Left colon (tissue), 2 donors: Measurements from ENCODE around the gene AUTS2. TPM values are rescaled to one million over a fixed set of nuclear protein-coding genes. Genes with fewer than 3 reads are reported as not detected.

Experiments used
- ATAC-seq: fragments of 200-7000 bp; cut with Tn5 transposase; one replicate; pipeline ENCODE4 v1.9.1; 2020; ENCODE audit warnings: mild to moderate bottlenecking, moderate library complexity
- DNase-seq, 2 donors: peaks; one replicate each; pipeline ENCODE4 v3.0.0-alpha.2; 2020
- intact Hi-C, 2 donors: fragments of 100-400 bp; cut with DNase I in 1 of 2; cut with micrococcal nuclease in 1 of 2; formaldehyde crosslinking; loops; one replicate each; pipeline versions ENCODE4 v1.11.2 to v1.14.0; 2022; cut with DNase I, micrococcal nuclease
- total RNA-seq, 2 donors: library from RNA; stranded (reverse); fragmentation: NEBNext Ultra II Directional; extraction: Animal tissue kit (Norgen Biotek cat#: 25700); gene quantifications; one replicate each; pipeline ENCODE4 v1.2.1, GENCODE V29; 2021
- donor health status: DM: no; HTN: no; CAD: no.
- donor health status: DM: yes; HTN: yes; CAD: no.

Gene AUTS2
- total RNA-seq, 2 donors from 2014 or later: 43.3 to 44.2 TPM

GRCh38 chr7:69643708-69644445 is 45.6 kb downstream of the AUTS2 start:
- ATAC-seq (no peak), DNase-seq (no peak)
- intact Hi-C loops: no loop called here

GRCh38 chr7:69645683-69646082 is 47.4 kb downstream of the AUTS2 start:
- intact Hi-C loops: no loop called here
- ATAC-seq: no peak
- DNase-seq: no peak

- DNase-seq: no peak
- intact Hi-C loops: no loop called here
- no peak for ATAC-seq
These were observed 52.9 kb downstream of the AUTS2 start for GRCh38 chr7:69651101-69651590.

DNA sequence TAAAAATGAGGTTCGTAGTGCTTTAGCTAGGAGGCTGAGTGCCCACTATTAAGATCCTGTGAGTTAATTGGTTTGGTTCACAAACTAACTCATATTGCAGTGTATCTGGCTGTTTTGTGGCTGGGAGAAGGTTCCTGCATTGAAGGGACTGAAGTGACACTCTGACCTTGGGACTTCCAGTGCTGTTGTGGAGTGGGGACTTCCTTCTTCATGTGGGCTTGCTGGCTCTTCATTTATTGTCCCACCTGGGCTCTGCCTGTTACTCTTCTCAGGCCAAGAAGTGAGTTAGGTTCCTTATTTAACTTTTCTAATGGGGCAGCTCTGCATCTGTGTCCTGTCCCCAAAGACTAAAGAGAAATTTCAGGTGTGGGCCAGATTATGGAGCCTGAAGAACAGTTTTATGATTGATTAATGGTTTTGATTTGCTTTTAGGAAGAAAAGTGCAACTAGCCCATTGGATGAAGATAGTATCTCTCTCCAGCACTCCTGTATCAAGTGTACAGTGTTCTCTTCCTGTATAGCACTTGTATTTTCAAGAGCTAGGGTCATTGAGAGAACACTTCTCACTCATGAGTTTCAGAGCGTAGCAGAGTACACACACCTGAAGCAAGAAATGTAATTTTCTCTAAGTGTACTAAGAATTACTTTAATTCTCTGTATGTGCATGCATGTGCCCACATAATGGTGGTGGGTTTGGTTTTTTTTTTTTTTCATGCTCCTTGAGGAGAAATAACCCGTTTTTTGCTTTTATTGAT is 54.8 kb downstream of the AUTS2 start:
- intact Hi-C loops: no loop called here
- DNase-seq (no peak), ATAC-seq (no peak)

- no peak for DNase-seq
- intact Hi-C loops: no loop called here
- ATAC-seq: no peak
These were observed 55.5 kb downstream of the AUTS2 start for GRCh38 chr7:69653806-69654205.

DNA sequence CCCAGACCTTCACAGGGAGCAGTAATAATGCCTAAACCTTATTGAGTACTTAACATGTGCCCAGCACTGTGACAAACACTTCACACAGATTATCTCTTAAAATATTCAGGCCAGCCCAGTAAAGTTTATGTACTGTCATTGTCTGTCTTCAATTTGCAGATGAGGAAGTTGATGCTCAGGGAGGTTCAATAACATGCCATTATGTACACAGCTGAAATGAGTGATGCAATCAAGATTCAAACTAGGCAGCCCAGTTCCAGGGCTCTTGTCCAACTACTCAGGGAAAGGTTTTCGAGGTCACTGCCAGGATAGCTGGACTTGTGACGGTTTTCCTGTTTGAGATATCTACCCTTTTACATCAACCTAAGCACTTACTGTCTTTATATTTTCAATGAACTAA is 56.1 kb downstream of the AUTS2 start:
- ATAC-seq: peak; percentile 27
- intact Hi-C loops: no loop called here
- no peak for DNase-seq

- intact Hi-C loops: no loop called here
- no peak for ATAC-seq
These were observed 56.8 kb downstream of the AUTS2 start for GRCh38 chr7:69654849-69655707.

DNA sequence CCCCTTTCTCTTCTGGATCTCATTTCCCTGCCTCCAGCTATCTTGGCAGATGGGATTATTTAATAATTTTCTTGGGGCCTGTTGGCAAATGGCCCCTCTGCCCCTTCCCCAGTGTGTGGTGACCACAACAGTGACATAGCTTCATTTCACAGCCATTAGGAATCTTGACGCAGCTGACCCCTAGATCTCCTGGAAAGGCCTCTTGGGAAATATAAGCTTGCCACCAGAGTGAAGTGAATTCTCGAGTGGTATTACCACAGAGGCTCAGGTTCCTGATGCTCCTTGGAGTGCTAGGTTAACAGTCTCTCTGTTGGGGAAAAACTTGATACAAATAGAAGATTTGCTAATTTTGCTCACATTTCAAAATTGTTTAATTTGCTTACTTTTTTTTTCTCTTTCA is 57.8 kb downstream of the AUTS2 start:
- ATAC-seq (no peak), DNase-seq (no peak)
- intact Hi-C loops: no loop called here

More at GRCh38 chr7:69654849-69655707, 56.8 kb downstream of the AUTS2 start:
- no peak for DNase-seq

DNA sequence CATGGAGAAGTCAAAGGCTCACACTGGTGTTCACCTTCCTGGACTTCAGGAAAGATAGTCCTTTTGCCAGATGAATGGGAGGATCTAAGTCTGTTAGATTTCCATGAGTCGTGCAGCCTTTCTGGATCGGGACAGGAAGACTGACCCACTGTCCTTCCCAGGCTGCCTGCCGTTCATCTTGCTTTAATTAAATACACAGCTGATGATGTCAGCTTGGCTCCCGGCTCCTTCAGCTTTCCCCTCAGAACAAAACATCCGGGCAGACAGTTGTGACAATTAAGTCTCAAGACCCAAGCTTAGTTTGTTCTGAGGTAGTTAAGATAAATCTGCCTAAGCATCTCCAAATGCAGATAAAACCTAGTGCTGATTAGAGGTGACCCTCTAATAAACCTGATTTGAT is 58.6 kb downstream of the AUTS2 start:
- ATAC-seq (no peak), DNase-seq (peak in 1 of 2 donors; percentile 6)
- intact Hi-C loops: no loop called here

- ATAC-seq: no peak
- DNase-seq: no peak
- intact Hi-C loops: no loop called here
These were observed 59.1 kb downstream of the AUTS2 start for GRCh38 chr7:69657331-69657730.

- ATAC-seq: no peak
- no peak for DNase-seq
- intact Hi-C loops: no loop called here
These were observed 59.7 kb downstream of the AUTS2 start for GRCh38 chr7:69657985-69658384.

GRCh38 chr7:69659983-69660382 is 61.7 kb downstream of the AUTS2 start:
- no peak for DNase-seq
- intact Hi-C loops: no loop called here
- no peak for ATAC-seq

GRCh38 chr7:69661342-69661741 is 63.1 kb downstream of the AUTS2 start:
- ATAC-seq: no peak
- DNase-seq: no peak
- intact Hi-C loops: no loop called here

DNA sequence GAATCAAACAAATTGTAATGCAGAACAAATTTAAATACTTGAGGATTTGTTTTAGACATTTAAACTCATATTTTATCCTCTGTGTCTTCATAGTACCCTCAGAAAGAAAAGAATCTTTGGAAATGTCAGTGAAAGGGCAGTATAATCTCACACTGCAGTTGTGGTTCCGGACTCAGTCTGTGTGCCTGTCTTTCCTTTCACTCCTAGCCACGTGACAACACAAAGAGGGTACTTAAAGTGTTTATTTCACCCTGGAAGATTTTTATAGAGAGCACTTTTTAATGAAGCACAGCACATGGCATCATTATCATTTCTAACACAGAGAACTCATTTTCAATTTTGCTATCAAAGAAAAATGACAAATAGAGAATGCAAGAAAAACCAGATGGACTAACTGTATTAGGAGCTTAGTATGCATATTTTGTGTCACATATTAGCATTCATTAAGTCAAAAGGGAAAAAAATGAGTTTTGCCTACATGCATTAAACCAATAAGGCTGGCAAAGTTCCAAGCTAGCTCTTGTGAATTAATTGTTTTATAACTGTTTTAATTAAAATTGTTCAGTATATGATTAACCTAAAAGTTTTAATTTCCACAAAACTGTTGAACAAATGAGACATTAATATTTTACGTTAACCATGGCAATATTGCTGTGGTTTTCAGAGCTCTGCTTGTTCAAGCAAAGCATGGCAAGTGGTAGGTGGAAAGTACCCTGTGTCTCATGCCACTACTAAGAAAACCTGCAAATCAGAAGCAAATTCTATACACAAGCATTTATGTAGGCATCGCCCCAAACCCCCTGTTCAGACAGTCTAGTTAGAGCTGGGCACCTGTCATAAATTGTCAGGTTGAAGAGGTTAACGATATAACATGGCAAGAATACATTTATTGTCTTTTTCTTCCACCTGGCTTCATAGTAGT is 65.9 kb downstream of the AUTS2 start:
- intact Hi-C loops: no loop called here
- ATAC-seq (no peak), DNase-seq (no peak)

GRCh38 chr7:69665369-69665768 is 67.1 kb downstream of the AUTS2 start:
- intact Hi-C loops: no loop called here
- no peak for ATAC-seq
- DNase-seq: no peak

- ATAC-seq: no peak
- intact Hi-C loops: no loop called here
- DNase-seq: no peak
These were observed 70.1 kb downstream of the AUTS2 start for GRCh38 chr7:69668339-69668870.

GRCh38 chr7:69670701-69671100 is 72.4 kb downstream of the AUTS2 start:
- no peak for DNase-seq
- intact Hi-C loops: no loop called here
- ATAC-seq: no peak

GRCh38 chr7:69673074-69673473 is 74.8 kb downstream of the AUTS2 start:
- ATAC-seq (no peak), DNase-seq (no peak)
- intact Hi-C loops: no loop called here
